AG10803 (cell line): ENCODE data around the gene VPS41.

Experiments used
- DNase-seq: peaks from one replicate; pipeline ENCODE4 v3.0.0; 2010; ENCODE audit warnings: low read depth
- H3K4me3 ChIP-seq: 2 replicates; pipeline ENCODE4 v1.5.1; 2011; ENCODE audit warnings: mild to moderate bottlenecking, low read length, control low read depth
- CTCF ChIP-seq: conservative IDR thresholded peaks from 2 replicates; pipeline ENCODE4 v1.5.1; 2011; ENCODE audit warnings: mild to moderate bottlenecking, low read length, control low read depth, inconsistent platforms

The VPS41 gene

GRCh38 chr7:38679419-38679818 is 229.6 kb downstream of the VPS41 start:
- TF ChIP-seq CTCF = no peak
- no peak for DNase-seq
- H3K4me3 ChIP-seq = no peak overlapping the region

DNA sequence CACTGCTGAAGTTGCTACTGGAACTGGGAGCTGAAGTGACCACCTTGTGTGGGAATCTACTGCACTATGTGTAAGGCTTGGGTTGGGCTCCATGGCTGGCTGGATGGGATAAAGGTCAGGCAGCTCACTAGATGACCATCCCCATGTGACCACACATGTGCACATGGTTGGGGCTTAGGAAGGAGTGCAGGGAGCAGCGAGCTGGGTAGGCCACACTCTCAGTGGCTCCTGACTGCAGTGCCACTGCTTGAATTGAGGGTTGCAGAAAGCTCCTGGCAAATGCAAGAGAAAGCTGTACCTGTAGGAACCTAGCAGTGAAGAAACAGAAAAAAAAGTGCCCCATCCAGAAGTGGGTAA is 230.3 kb downstream of the VPS41 start:
- no peak overlapping the region for H3K4me3 ChIP-seq
- TF ChIP-seq CTCF = no peak
- no peak for DNase-seq

GRCh38 chr7:38677981-38678697 is 230.9 kb downstream of the VPS41 start:
- no peak for TF ChIP-seq CTCF
- no peak for DNase-seq
- H3K4me3 ChIP-seq = no peak overlapping the region

- H3K4me3 ChIP-seq = no peak overlapping the region
- no peak for DNase-seq
- no peak for TF ChIP-seq CTCF
These were observed 233.4 kb downstream of the VPS41 start for GRCh38 chr7:38675494-38676106.

DNA sequence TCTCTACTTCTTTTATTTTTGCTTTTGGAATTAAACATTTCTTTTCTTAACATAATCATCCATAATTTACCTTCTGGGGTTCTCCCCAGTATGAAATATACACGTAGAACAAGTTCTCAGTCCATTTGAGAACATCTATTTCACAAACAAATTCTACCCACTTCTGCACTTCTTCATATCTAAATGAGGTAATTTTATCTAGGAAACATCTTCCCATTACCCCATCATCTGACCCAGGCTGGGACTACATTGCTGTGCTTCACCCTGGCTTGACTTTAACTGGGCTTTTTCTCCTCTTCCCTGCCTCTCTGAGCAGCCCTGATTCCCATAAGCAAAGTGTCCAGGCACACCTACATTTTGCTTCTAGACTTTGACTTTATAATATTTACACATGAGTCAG is 234.5 kb downstream of the VPS41 start:
- no peak for TF ChIP-seq CTCF
- DNase-seq = no peak
- no peak overlapping the region for H3K4me3 ChIP-seq

- DNase-seq = peak; percentile 89
- H3K4me3 ChIP-seq = no peak overlapping the region
- TF ChIP-seq CTCF = no peak
These were observed 235.2 kb downstream of the VPS41 start for GRCh38 chr7:38673795-38674194.
